ENCODE results near the gene ZNF219. TPM values are rescaled to one million over a fixed set of nuclear protein-coding genes. Genes with fewer than 3 reads are reported as not detected.
A peak's percentile ranks its signal among the peaks of the same experiment; 100 is the strongest.

Gene ZNF219
- polyA plus RNA-seq, 2 donors, result 39.9 to 42.2 TPM

DNA sequence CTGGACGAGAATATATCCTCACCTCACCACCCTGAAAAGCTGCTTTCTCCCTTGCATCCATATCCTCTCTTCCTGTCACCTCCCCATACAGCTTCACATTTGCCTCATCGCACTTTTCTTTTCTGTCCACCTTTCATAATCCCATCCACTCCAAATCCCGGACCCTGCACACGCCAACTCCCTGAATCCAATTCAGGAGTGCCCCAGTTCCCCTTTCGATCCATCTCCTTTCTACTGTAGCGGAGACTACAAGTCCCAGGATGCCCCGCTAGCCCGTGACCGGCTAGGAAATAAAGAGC is 4.9 kb upstream of the ZNF219 start:
- WGBS, 2 donors, result 0% methylated on average over 9 of the region's 9 CpGs
- H3K4me1 ChIP-seq (ENCODE audit: control insufficient read depth in 2 of 2, insufficient read depth in 2 of 2, low read length in 1 of 2), result peaks cover 9 to 23% of the 10 kb centered on the region in 2 donors
- peak overlapping the region; percentile 73 to 84 for H3K4me3 ChIP-seq (ENCODE audit: low read depth in 1 of 2, low read length in 2 of 2)
- no peaks in the 10 kb centered on the region for H3K36me3 ChIP-seq (ENCODE audit: control insufficient read depth in 2 of 2, insufficient read depth in 2 of 2, low read length in 1 of 2)
- no peaks in the 10 kb centered on the region for H3K9me3 ChIP-seq (ENCODE audit: control insufficient read depth in 2 of 2, insufficient read depth in 1 of 2, low read depth in 1 of 2, low read length in 1 of 2)
- H3K27ac ChIP-seq (ENCODE audit: low read depth in 2 of 2, low read length in 1 of 2), result peak overlapping the region; percentile 99
- H3K27me3 ChIP-seq (ENCODE audit: control insufficient read depth in 1 of 2, insufficient read depth in 2 of 2, low read length in 2 of 2), result no peaks in the 10 kb centered on the region

DNA sequence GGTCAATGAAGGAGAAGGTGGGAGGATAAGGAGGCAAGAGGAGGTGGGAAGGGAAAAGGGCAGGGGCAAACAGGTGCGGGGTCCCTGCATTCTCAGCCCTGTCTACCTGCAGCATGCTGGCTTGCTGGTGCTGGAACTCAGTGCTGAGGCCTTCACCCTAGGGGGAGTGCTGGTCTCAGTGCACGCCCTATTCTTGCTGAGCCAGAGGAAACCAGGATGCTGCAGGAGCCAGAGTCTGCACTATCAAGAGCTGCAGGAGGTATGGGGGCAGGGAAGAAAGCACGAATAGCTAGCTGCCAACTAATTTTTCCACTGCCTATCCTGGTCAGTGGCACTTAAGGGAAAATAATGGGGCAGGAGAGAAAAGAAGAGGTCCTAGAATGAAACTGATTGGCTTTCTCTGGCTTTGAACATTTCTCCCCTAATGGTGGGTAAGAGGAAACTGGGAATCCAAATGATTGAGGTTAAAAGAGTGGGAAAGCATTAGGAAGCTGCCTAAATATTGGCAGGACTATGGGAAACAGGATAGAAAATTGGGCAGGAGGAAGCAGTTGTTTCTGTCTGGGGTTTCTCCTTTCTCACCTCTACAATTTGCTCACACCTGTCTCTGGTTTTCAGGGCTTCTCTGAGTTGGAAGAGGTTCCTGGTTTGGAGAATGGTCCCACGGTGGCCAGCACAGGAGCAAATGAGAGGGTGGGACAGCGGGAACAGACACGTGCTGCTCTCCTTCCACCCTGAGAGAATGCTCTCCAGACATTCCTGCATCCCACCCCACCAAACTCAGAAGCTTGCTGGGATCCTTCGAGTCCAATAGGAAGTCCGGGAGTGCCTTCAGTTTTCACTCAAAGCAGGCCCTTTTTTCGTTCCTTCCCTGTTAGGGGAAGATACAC is 4.3 kb upstream of the ZNF219 start:
- Histone ChIP-seq H3K27ac (ENCODE audit: low read depth in 2 of 2, low read length in 1 of 2) (peak overlapping the region; percentile 99), H3K9me3 (ENCODE audit: control insufficient read depth in 2 of 2, insufficient read depth in 1 of 2, low read depth in 1 of 2, low read length in 1 of 2) (no peaks in the 10 kb centered on the region), H3K36me3 (ENCODE audit: control insufficient read depth in 2 of 2, insufficient read depth in 2 of 2, low read length in 1 of 2) (no peaks in the 10 kb centered on the region), H3K4me3 (ENCODE audit: low read depth in 1 of 2, low read length in 2 of 2) (peak overlapping the region; percentile 73 to 84), H3K27me3 (ENCODE audit: control insufficient read depth in 1 of 2, insufficient read depth in 2 of 2, low read length in 2 of 2) (no peaks in the 10 kb centered on the region), H3K4me1 (ENCODE audit: control insufficient read depth in 2 of 2, insufficient read depth in 2 of 2, low read length in 1 of 2) (peaks cover 9 to 23% of the 10 kb centered on the region in 2 donors)
- WGBS, 2 donors, result 18% methylated on average over 9 of the region's 9 CpGs

DNA sequence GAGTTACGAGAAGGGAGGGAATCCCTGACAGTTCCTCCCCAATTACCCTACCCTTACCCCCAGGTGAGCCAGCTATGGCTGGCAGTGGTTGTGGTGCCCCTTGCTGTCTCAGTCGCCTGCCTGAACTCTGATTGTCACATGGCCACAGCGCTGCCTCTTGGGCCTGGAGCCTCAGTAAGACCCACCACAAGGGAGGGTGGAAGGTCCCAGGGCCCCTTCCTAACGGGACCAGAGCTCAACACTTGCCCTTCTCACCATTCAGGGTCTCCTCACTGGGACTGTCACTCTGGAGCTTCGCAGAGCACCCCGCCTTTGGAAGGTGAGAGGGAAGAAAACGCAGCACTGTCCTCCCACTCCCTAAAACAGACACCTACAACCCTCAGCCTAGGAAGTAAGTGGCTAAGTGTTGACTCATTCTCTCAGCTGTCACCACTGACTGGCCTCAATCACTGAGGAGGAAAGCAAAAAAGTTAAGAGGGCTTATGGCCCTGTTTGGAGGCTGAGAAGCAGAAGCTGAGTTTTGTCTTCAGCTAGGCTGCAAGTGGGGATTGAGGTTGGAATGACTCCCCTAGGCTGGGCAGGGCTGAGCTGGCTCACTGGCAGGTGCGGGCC is 3.5 kb upstream of the ZNF219 start:
- H3K27ac ChIP-seq (ENCODE audit: low read depth in 2 of 2, low read length in 1 of 2), result peak overlapping the region in 1 of 2 donors; percentile 80
- WGBS, 2 donors, result 80 to 86% methylated on average over 8 of the region's 8 CpGs
- no peaks in the 10 kb centered on the region for H3K36me3 ChIP-seq (ENCODE audit: control insufficient read depth in 2 of 2, insufficient read depth in 2 of 2, low read length in 1 of 2)
- H3K4me3 ChIP-seq (ENCODE audit: low read depth in 1 of 2, low read length in 2 of 2), result no peak overlapping the region
- H3K27me3 ChIP-seq (ENCODE audit: control insufficient read depth in 1 of 2, insufficient read depth in 2 of 2, low read length in 2 of 2), result no peaks in the 10 kb centered on the region
- peaks cover 9 to 21% of the 10 kb centered on the region in 2 donors for H3K4me1 ChIP-seq (ENCODE audit: control insufficient read depth in 2 of 2, insufficient read depth in 2 of 2, low read length in 1 of 2)
- H3K9me3 ChIP-seq (ENCODE audit: control insufficient read depth in 2 of 2, insufficient read depth in 1 of 2, low read depth in 1 of 2, low read length in 1 of 2), result no peaks in the 10 kb centered on the region

DNA sequence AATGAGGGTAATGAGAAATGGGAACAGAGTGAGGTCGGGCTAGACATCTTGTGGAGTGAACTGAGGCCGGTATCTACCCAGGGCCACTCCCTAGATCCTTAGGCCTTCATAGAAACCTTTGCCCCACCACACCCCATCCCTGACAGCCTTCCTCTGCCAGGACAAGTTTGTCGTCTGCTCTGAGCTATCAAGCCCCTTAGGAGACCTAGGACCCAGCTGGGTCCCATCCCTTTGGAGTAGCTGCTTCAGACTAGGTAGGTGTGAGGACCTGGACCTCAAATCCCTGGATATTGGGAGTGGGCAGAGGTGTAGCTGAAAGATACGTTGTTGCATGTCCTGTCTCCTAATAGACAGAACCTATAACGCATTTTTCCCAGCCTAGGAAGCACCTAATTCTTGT is 2.5 kb upstream of the ZNF219 start, which contains the start of gene TMEM253:
TMEM253 (plus strand) TSS at position 136 of the 400 bp plus-strand sequence. CDS start 278 bp downstream, outside the sequence.
- Histone ChIP-seq H3K27ac (ENCODE audit: low read depth in 2 of 2, low read length in 1 of 2) (peak within 1 kb of the TSS; percentile 60 to 93), H3K36me3 (ENCODE audit: control insufficient read depth in 2 of 2, insufficient read depth in 2 of 2, low read length in 1 of 2) (no peaks in the 10 kb centered on the region), H3K9me3 (ENCODE audit: control insufficient read depth in 2 of 2, insufficient read depth in 1 of 2, low read depth in 1 of 2, low read length in 1 of 2) (no peaks in the 10 kb centered on the region), H3K4me1 (ENCODE audit: control insufficient read depth in 2 of 2, insufficient read depth in 2 of 2, low read length in 1 of 2) (peaks cover 7 to 21% of the 10 kb centered on the region in 2 donors), H3K4me3 (ENCODE audit: low read depth in 1 of 2, low read length in 2 of 2) (no peak within 1 kb of the TSS), H3K27me3 (ENCODE audit: control insufficient read depth in 1 of 2, insufficient read depth in 2 of 2, low read length in 2 of 2) (no peaks in the 10 kb centered on the region)
- 52 to 71% methylated on average over 5 of the region's 5 CpGs for WGBS, 2 donors

DNA sequence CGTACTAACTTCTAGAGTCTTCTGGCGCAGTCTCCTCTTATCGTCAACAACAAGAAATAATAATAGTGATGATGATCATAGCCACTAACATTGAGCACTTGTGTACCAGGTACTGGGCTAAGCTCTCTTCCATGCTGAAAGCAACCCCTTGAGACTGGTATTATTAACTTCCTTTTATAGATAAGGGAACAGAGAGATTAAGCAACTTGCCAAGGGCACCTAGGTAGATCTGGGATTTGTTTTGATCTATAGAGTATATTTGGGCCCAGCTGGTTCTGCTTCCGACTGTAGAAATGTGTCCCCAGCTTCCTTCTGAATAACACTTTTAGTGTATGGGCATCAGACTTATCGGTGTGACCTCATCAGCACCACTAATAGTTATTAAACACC is 1.1 kb upstream of the ZNF219 start:
- 45 to 52% methylated on average over 5 of the region's 5 CpGs for WGBS, 2 donors
- peak overlapping the region; percentile 93 to 96 for H3K27ac ChIP-seq (ENCODE audit: low read depth in 2 of 2, low read length in 1 of 2)
- H3K27me3 ChIP-seq (ENCODE audit: control insufficient read depth in 1 of 2, insufficient read depth in 2 of 2, low read length in 2 of 2), result no peaks in the 10 kb centered on the region
- H3K4me1 ChIP-seq (ENCODE audit: control insufficient read depth in 2 of 2, insufficient read depth in 2 of 2, low read length in 1 of 2), result peaks cover 7 to 18% of the 10 kb centered on the region in 2 donors
- H3K36me3 ChIP-seq (ENCODE audit: control insufficient read depth in 2 of 2, insufficient read depth in 2 of 2, low read length in 1 of 2), result no peaks in the 10 kb centered on the region
- no peaks in the 10 kb centered on the region for H3K9me3 ChIP-seq (ENCODE audit: control insufficient read depth in 2 of 2, insufficient read depth in 1 of 2, low read depth in 1 of 2, low read length in 1 of 2)
- peak overlapping the region in 1 of 2 donors; percentile 85 for H3K4me3 ChIP-seq (ENCODE audit: low read depth in 1 of 2, low read length in 2 of 2)

DNA sequence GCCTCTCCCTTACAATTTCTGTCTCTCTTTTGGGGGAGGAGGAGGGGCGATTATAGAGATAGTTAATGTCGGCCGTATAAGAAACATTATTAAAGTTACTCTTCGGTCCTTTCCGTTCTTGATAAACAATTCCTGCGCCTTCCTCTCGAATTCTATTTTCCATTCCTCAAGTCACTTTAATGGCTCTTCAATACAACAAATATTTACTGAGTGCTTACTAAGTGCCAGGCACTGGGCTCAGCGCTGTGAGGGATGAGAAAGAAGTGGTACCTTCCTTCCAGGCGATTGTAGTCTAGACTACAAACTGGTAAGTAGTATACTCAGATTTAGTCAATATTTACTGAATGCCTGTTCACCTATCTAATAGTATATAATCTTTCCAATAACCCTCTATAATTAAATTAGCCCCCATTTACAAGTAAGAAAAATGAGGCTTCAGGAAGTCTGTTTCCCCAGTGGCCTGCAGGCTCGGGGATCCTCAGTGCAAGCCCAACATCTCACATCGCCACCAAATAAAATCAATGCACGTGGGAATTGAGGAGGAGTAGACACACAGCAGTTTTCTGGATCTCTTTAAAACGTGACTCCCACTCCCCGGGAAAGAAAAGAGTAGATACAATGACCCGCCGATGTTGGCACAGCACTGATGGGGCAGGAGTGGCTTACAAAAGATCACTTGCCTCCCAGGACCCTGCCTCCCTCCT is 589 bp upstream of the ZNF219 start:
- H3K9me3 ChIP-seq (ENCODE audit: control insufficient read depth in 2 of 2, insufficient read depth in 1 of 2, low read depth in 1 of 2, low read length in 1 of 2), result no peaks in the 10 kb centered on the region
- H3K4me1 ChIP-seq (ENCODE audit: control insufficient read depth in 2 of 2, insufficient read depth in 2 of 2, low read length in 1 of 2), result peaks cover 7 to 18% of the 10 kb centered on the region in 2 donors
- 11% methylated on average over 16 of the region's 16 CpGs for WGBS, 2 donors
- H3K4me3 ChIP-seq (ENCODE audit: low read depth in 1 of 2, low read length in 2 of 2), result peak overlapping the region; percentile 44 to 85
- H3K27ac ChIP-seq (ENCODE audit: low read depth in 2 of 2, low read length in 1 of 2), result peak overlapping the region; percentile 93 to 96
- no peaks in the 10 kb centered on the region for H3K27me3 ChIP-seq (ENCODE audit: control insufficient read depth in 1 of 2, insufficient read depth in 2 of 2, low read length in 2 of 2)
- no peaks in the 10 kb centered on the region for H3K36me3 ChIP-seq (ENCODE audit: control insufficient read depth in 2 of 2, insufficient read depth in 2 of 2, low read length in 1 of 2)

DNA sequence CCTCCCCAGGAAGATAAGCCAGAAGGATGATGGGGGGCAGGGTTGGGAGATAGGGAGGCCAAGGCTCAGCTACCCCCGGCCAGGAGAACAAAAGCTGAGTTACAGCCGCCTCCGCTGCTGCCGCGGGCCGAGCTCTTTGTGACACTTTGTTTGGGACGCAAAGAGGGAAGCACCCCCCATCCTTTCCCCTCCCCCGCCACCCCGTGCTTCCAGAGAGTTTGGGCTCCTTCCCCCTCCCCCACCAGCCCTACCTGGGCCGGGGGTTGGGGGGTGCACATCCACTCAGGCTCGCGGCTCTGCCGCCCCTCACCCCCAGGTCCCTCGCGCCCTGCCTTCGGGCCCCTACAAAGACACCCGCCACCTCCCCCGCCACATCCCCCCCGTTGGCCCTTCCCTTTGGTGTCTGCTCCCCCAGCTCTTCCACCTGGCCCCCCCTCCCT is 799 bp downstream of the ZNF219 start:
- peaks cover 7 to 18% of the 10 kb centered on the region in 2 donors for H3K4me1 ChIP-seq (ENCODE audit: control insufficient read depth in 2 of 2, insufficient read depth in 2 of 2, low read length in 1 of 2)
- no peaks in the 10 kb centered on the region for H3K27me3 ChIP-seq (ENCODE audit: control insufficient read depth in 1 of 2, insufficient read depth in 2 of 2, low read length in 2 of 2)
- H3K4me3 ChIP-seq (ENCODE audit: low read depth in 1 of 2, low read length in 2 of 2), result peak overlapping the region; percentile 7 to 85
- 4 to 6% methylated on average over 12 to 19 of the region's 19 CpGs for WGBS, 2 donors
- peaks cover 0 to 5% of the 10 kb centered on the region in 2 donors for H3K36me3 ChIP-seq (ENCODE audit: control insufficient read depth in 2 of 2, insufficient read depth in 2 of 2, low read length in 1 of 2)
- peak overlapping the region; percentile 93 to 96 for H3K27ac ChIP-seq (ENCODE audit: low read depth in 2 of 2, low read length in 1 of 2)
- no peaks in the 10 kb centered on the region for H3K9me3 ChIP-seq (ENCODE audit: control insufficient read depth in 2 of 2, insufficient read depth in 1 of 2, low read depth in 1 of 2, low read length in 1 of 2)

DNA sequence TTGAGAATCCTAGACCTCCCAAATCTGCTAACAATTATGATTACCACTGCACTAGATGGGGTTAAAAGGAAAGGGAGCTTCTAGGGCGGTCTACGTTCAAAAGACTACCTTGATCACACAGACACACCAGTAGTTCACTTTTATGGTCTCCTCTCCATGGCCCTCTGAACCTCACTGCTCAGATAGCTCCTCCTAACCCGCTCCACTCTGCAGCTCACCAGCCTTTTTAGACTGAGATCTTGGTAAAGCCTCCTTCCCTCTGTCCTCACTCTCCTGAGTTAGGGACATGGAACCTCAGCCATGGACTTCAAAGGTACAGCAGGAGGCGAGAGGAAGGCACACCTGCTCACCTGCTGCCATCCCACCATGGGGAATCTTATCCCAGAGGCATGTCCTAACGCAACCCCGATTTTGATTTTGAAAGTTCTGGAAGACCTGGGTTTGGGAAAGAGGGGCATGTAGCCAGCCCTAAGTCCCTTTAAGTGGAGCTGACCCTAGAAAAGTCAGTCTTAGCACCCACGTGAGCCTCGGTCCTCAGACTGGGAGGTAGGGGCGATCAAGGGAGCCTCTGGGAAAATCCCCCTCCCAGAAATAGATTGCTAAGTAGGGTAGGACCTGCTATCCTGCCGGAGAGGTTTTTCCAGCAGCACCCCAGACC is 1.3 kb downstream of the ZNF219 start:
- H3K4me1 ChIP-seq (ENCODE audit: control insufficient read depth in 2 of 2, insufficient read depth in 2 of 2, low read length in 1 of 2), result peaks cover 3 to 14% of the 10 kb centered on the region in 2 donors
- peak overlapping the region; percentile 7 to 85 for H3K4me3 ChIP-seq (ENCODE audit: low read depth in 1 of 2, low read length in 2 of 2)
- 39 to 45% methylated on average over 10 of the region's 10 CpGs for WGBS, 2 donors
- H3K27ac ChIP-seq (ENCODE audit: low read depth in 2 of 2, low read length in 1 of 2), result peak overlapping the region; percentile 93 to 96
- no peaks in the 10 kb centered on the region for H3K9me3 ChIP-seq (ENCODE audit: control insufficient read depth in 2 of 2, insufficient read depth in 1 of 2, low read depth in 1 of 2, low read length in 1 of 2)
- no peaks in the 10 kb centered on the region for H3K27me3 ChIP-seq (ENCODE audit: control insufficient read depth in 1 of 2, insufficient read depth in 2 of 2, low read length in 2 of 2)
- peaks cover 0 to 8% of the 10 kb centered on the region in 2 donors for H3K36me3 ChIP-seq (ENCODE audit: control insufficient read depth in 2 of 2, insufficient read depth in 2 of 2, low read length in 1 of 2)

DNA sequence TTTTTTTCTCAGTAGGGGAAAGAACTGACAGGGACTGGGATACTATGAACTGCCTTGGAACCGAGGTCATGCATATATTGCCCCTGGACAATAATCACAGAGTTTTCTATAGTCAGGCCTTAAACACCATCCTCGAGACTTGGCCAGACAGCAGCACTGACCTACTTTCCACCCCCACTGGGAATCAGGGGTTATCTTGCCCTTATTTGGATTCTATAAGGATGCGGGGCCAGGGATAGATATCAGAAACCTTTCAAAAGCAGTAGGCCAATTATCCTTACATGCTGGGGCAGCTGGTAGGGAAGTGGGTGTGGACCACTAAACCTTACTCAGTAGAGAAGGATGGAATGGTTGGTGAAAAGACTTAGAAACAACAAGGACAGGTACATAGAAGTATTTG is 2.0 kb downstream of the ZNF219 start:
- no peak overlapping the region for H3K4me3 ChIP-seq (ENCODE audit: low read depth in 1 of 2, low read length in 2 of 2)
- H3K4me1 ChIP-seq (ENCODE audit: control insufficient read depth in 2 of 2, insufficient read depth in 2 of 2, low read length in 1 of 2), result peaks cover 0 to 11% of the 10 kb centered on the region in 2 donors
- no peaks in the 10 kb centered on the region for H3K27me3 ChIP-seq (ENCODE audit: control insufficient read depth in 1 of 2, insufficient read depth in 2 of 2, low read length in 2 of 2)
- WGBS, 2 donors, result 63 to 72% methylated on average over 3 of the region's 3 CpGs
- peak overlapping the region in 1 of 2 donors; percentile 51 for H3K27ac ChIP-seq (ENCODE audit: low read depth in 2 of 2, low read length in 1 of 2)
- H3K9me3 ChIP-seq (ENCODE audit: control insufficient read depth in 2 of 2, insufficient read depth in 1 of 2, low read depth in 1 of 2, low read length in 1 of 2), result no peaks in the 10 kb centered on the region
- H3K36me3 ChIP-seq (ENCODE audit: control insufficient read depth in 2 of 2, insufficient read depth in 2 of 2, low read length in 1 of 2), result peaks cover 0 to 12% of the 10 kb centered on the region in 2 donors
